GM19463 (cell line): ENCODE measurements around the gene SLC19A1.
"Not testable (repeated sequence)": the region's sequence is repeated elsewhere in the genome, so short reads cannot be mapped to it uniquely, and the experiment has no call there.

ENCODE experiments used
- ATAC-seq: cut with Tn5 transposase; IDR thresholded peaks from one replicate; pipeline ENCODE4 v1.9.1; 2021; ENCODE audit warnings: mild to moderate bottlenecking, moderate library complexity; ENCODE audit not compliant: unreplicated experiment

Gene SLC19A1

DNA sequence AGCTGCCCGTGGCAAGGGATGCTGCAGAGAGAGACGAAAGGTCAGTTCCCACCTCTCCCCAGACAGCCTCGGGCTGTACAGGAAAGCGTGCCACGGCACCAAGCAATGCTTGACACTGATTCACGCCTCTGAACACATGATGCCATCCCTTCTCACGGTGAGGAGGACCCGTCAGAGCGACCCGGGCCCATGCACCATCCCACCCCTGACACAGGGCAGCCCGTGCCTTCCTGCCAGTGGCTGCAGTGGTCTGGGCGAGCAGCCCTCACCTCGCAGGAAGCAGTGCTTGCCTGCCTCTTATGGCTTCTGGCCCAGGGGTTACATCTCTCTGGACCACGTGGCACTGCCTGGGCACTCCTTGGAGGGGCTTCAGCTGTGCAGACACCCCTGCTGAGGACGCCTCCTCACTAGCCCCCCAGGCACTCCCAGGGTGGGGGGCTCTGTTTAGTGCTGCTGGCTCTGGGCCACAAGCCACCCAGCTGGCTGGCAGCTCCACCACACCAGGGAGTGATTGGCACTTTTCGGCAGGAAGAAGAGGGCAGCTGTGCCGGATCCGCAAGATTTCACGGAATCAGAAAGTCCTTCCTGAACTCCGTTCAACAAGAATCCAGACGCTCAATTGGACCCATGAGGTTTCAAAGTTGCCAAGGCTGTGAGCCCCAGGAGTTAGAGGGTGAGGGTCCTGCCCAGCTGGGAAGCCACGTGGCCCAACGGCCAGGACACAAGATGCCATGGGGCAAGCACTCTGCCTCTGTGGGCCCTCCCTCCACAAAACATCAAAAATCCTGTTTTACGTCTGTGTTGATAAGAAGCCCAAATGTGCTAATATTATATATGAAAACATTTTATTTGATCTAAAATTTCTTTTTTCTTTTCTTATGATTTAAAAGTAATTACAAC, 34.8 kb upstream of the SLC19A1 start:
- no peak for ATAC-seq

DNA sequence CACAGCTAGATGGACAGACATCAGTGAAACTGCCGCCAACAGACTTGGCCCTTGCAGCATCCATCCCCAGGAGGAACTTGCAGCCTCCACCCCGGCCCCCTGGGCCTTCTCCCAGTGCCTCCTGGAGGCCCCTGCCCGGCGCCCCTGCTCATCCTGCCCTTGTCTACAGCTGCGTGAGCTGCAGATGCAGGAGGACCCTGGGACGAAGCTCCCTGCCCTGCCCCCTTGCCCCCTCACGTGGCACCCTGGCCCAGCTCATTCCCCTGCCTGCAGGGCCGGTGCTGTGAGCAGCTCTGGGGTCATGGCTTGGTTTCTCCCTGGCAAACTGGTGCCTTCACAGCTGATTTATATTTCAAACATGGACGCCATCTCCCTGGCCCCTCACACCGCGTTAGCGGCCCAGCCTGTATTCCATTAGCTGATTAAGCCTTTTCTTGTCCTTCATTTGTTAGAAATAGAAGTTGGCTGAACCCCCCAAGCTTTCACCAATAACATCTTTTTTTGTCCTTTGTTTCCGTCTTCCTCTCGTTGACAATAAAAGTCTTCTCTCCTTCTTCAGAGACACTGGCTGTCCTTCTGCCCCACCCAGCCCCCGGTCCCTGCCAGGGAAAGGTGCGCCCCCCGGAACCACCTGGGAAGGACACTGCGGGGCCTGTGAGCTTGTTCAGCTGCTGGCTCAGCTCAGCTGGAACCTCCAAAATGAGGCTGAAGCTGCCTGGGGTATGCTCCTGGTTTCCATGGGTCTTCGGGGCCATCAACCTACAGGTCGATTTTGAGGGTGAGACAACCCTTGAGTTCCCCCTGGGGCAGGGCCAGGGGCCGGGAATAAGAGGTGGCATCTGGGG, 34.0 kb upstream of the SLC19A1 start:
- ATAC-seq = no peak

DNA sequence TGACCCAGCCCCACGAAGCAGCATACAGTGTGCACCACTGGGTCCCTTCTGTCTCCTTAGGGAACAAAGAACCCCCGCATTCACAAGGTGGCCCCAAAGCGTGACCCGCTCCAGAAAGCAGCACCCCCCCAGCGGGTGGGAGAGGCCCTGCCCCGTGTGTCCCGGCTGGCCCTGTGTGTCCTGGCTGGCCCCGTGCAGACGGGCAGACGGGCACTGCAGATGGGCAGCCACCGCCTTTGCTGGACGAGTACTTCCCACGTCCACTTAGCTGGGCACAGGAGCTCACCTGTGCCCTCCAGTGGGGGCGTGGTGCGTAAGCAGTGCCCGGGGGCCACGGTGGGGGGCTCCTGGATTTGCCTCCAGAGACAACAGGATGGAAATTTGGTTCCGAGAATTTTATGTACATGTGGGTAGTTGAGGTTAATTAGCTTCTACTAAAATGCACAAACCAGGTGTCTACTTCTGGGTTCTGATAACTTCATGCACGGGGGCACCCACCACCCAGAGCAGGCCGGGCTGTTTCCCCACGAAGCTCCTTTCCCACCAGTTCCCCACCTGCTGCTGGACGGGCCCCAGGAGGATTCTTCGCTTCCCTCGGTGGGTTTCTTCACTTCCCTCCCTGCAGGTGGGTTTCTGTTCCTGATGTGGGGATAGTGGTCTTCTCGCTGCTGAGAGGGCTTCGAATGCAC, 33.2 kb upstream of the SLC19A1 start:
- ATAC-seq = no peak

DNA sequence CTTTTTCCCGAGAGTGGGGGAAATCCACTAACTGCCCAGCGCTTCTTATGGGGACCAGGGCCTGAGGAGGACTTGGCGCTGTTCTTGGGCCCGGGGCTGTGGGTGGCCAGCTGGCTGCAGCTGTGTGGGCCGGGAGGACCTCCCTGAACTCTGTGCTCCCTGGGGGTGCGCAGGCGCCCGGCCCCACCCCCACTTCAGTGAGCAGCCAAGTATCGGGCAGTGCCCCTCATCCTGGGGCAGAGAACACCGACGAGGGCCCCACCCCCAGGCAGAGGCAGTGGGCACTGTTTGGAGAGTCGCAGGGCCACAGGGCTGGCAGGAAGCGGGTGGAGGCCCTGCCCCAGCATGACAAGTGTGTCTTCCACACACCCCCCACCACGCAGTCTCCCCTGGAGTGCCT, 32.5 kb upstream of the SLC19A1 start:
- no peak for ATAC-seq

DNA sequence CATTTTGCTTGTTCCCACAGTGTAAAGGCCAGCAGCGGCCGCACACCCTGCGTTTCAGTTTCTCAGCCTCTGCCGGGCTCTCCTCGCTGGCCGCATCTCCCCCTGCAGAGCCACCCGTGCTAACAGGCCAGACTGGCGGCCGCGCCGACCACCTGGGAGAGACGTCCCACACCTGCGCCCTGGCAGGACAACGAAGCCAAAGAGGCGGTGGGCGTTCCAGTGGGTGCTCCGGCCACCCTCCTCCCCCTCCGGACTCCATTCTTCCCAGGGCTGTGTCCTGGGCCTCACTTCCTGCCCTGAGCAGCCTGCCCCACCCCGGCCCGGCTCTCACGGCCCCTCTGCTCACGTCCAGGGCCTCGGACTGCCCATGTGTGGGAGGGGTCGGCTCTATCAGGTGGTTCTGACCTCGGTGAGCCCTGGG, 31.9 kb upstream of the SLC19A1 start:
- no peak for ATAC-seq

DNA sequence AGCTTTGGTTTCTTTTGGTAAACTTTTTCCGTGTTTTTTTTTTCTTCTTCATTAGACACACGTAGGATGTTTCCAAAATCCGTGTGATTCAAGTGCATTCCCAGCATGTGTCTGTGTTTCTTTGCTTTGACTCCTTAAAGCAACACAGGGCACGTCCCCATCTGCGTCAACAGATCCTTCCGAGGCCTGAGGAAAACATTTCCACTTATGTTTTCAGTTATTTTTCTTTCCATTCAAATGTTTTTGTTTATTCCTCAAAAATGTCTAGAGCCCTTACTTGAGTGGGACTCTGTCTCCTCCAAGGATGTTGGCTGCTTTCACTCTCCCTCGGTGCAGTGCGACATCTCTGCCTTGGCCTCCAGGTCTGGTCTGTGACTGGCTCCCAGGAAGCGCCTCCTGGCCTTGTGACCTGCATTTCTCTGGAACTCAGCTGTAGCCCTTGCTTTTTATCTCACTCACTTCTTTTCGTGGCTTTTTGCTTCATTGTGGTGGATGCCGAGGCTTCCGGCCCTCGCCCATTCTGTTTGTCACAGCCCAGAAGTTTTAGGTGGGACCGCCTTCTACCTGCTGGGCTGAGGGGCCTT, 31.3 kb upstream of the SLC19A1 start:
- ATAC-seq = no peak

DNA sequence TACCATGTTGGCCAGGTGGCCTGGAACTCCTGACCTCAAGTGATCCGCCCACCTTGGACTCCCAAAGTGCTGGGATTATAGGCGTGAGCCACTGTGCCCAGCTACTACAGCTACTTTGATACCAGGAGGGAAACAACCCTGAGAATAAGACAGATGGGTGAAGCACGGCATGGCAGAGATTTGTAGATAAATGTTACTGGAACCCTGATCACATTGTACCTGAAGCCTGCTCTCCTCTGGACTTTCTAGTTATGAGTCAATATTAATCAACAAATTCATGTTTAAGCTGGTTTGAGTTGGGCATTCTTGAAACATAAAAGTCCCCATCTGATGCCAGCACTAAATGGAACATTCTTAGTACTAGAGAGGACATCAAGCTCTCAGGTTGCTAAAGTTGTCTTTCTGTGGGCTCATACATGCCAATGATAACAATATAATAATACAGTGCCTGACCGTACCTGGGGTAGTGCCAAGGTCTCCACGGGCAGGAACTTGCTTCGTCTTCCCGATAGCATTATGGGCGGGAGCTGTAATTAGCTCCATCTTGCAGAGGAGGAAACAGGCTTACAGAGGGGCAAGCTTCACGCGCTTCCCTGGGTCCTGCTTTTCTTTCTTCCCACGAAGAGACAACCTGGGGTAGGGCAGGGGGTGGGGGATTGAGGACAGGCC, 30.7 kb upstream of the SLC19A1 start:
- ATAC-seq = no peak

DNA sequence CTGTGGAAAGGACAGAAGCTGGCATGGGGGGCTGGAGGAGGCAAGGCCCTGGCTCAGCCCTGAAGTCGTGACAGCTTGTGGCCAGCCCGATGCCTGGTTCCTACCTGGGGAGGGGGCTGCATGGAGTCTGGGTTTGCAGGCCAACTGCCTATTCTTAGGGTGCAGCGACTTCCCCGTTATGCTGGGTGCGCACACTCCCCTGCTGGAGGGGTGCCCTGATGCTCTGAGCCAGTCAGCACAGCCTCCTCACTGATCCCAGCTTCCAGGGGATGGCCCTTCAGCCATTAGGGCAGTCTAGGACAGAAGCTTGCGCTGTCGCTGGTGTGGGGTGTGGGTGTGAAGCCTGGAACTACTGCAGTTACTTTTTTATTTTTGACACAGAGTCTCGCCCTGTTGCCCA, 30.0 kb upstream of the SLC19A1 start:
- no peak for ATAC-seq

DNA sequence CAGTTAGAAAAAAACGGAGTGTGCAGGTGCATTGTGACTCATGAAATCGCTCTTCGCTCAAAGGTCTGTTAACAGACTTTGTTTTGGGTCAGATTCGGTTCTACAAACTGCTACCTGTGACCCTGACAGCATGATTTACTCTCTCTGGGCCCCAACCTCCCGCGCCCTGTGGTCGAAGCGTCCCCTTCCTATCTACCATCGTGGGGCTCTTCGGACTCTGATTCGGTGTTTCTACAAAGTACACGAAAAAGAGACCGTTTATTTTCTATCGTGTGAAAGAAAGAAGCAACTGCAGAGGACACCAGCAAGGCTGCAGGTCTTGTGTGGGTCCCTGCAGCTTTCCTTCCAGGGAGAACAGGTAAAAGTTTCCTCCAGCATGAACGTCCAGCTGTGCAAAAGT, 29.4 kb upstream of the SLC19A1 start:
- ATAC-seq = no peak

DNA sequence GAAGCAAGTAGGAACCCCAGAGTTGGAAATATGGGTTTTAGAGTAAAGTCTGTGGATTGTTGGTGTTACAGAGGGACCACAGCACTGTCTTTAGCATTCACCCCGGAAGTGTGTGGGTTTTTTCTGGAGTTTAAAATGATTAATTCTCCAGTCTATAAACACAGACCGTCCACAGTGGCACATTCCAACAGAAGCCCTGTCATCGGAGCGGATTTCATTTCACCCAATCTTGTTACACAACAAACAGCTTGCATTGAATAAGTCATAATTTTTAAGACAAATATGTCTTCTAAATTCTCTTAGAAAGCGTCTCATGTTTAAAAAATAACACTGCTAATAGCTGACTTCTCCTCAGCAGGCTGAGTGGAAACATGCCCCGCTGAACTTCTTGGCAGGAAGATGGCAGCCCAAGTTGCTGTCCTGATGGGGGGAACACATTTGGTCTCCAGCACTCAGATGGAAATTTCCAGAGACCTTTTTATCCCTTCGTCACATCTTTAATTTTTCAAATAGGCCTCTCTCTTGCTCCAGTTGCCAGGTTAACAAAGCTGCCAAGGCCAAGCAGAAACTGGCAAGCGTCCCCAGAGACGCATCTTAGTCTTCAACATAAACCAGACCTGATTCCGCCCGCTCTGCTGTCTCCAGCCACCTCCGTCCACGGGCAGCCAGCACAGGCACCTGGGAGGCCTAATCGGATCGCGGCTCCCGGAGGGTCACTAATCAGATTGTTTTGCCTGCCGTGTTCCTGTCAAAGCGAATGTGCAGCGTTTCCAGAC, 28.8 kb upstream of the SLC19A1 start:
- ATAC-seq = no peak

DNA sequence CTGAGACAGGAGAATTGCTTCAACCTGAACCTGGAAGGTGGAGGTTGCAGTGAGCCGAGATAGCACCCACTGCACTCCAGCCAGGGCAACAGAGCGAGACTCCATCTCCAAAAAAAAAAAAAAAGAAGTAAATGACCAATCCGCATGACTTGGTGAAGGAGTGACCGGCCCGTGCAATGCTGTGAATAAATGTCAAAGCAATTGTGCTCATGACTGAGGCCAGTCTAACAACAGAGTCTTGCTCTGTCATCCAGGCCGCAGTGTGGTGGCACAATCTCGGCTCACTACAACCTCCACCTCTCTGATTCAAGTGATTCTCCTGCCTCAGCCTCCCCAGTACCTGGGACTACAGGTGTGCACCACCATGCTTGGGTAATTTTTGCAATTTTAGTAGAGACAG, 27.8 kb upstream of the SLC19A1 start:
- ATAC-seq = no peak

DNA sequence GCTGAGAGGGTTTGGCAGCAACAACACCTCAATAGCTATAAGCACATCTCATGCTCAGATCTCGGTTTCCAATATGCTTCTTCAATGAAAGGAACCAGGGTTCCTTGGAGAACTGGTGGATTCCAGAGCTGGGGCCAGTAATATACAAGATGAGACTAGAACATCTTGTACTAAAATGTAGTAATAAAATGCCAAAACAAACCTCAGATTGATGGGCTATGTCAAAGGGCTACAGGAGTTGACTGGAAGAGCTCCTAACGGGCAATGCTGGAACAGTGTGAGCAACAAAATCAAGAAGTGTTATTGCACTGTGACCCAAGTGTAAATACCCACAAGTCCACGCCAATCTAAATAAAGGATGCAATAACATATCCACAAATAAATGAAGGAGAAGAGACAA, 26.1 kb upstream of the SLC19A1 start:
- no peak for ATAC-seq

DNA sequence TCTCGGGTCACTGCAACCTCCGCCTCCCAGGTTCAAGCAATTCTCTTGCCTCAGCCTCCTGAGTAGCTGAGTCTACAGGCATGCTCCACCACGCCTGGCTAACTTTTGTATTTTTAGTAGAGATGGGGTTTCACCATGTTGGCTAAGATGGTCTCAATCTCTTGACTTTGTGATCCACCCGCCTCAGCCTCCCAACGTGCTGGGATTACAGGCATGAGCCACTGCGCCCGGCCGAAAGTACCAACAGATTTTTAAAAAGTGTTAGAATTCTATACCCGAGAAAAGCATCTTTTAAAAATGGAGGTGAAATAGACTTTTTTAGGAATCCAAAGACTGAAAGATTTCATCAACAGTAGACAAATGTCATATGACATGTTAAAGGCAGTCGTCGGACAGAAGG, 21.9 kb upstream of the SLC19A1 start:
- not testable (repeated sequence) for ATAC-seq

DNA sequence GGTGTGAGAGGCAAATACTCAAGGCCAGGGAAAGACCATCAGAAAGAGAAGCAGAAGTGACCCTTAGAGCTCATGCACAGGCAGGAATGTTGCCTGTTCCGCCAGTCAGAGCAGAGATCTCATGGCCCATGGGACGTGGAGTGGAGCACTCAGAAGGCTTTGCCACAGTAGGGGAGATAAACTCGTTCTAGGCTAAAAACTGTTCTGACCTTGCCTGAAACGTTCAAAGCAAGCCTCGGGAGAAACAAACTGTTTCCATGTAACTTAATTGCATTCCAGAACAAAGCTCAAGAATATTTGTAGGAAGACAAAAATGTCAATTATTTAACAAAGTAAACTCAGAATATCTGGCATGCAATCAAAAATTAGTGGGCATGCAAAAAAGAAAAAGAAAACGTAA, 20.7 kb upstream of the SLC19A1 start:
- ATAC-seq = no peak

DNA sequence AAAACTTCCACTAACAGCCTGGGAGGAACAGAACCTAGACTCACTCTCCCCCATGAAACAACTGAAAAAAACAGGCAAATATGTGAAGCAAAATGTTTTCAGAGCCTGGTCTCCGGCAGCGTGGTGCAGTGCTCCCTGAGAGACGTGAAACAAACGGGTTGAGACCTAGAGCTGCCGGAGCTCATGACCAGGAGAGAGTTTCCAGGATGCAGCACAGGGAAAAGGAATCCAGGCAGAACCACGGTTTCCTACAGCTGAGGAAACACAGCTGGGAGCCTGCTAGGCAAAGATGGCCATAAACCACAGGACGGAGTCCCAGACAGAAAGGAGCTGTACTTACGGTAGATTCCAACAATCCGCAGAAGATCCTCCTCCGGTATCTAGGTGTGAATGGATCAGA, 20.2 kb upstream of the SLC19A1 start:
- no peak for ATAC-seq

DNA sequence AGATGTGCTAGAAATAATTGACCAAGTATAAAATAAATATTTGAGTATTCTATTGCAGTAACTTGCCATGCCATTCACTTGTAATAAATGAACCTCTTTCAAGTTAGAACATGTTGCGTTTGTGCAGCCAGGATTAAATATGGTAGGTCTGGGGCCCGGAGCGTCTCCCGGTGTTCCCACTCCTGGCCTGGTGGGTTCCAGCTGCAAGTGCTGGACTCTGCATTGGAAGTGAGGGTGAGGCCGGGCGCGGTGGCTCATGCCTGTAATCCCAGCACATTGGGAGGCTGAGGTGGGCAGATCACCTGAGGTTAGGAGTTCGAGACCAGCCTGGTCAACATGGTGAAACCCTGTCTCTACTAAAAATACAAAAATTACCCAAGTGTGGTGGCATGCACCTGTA, 19.0 kb upstream of the SLC19A1 start:
- not testable (repeated sequence) for ATAC-seq

DNA sequence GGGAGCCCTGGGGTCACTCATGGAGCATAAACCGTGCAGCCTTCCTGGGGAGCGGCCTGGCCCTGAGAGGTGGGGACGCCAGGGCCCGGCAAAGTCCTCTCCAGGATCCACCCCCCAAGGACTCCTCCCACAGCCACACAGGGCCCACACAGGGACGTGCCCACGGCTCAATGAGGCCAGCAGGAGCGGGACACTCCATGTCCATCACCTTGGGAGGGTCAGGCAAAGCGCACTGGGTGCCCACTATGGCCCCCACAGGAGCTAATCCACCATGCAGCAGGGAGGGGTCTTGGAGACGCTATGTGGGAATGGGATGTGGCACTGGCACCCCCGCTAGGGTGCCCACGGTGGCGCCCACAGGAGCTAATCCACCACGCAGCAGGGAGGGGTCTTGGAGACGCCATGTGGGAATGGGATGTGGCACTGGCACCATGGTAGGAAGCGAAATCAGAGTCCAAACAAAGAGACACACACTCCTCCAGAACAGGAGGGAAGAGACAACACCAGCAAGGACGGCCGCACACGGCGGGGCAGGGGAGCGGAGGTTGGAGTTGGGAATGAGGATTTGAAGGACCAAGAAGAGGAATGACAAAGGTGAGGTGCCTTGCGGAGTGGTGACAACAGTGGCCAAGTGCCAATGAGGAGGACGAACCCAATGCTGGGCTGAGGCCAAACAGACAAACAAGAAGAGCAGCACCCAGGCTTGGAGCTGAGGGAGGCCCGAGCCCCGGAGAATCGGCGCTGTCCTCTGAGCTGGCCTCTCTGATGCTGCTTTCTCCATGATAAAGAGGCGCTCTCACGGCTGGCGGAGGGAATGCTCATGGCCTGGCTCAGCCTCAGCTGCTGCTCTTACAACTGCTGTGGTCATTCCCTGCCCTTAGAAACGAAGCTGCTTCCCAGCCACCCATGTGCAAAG, 18.1 kb upstream of the SLC19A1 start:
- ATAC-seq = no peak

DNA sequence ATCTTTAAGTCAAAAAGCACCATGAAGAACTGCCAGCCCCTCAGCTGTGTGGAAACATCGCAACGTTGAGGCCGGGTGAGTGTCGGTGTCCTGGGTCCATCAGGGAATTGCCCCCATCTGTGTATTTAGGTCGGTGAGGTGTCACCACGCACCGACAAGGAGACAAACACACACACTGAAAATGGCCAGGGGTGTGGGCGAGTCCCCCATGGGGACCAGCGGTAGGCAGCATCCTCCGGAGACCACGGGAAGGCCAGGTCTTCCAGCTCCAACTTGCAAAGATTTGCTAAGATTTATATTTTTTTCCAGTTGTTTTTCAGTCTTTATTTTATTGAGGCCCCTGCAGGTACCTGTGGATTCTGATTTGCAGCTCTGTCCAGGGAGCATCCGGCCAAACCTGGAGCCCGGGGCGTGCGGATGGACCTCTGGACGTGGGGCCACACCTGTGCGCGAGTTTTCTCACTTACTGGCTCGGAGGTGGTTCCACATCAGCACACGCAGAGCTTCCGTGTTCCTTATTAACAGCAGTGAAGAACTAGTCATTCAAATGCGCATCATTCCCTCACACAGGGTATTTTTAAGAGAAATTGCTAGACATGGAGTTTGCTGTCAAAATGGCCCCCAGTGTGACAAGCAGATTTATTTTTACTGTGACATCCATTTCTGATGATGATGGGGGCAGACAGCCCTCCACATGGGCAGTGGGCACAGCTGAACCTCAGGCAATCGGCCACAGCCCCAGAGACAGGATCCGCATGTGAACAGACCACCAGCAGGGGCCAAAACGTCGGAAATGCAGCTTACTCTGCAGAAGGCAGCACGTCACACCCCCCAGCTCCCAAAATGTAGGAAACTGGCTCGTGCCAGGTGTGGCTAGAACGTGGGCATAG, 17.2 kb upstream of the SLC19A1 start:
- no peak for ATAC-seq
